Lower lobe of right lung (tissue), 2 donors: ENCODE data around the gene GAGE12G. TPM values are rescaled to one million over a fixed set of nuclear protein-coding genes. Genes with fewer than 3 reads are reported as not detected.

Experiments
- ATAC-seq, 2 donors: fragments of 200-7000 bp; cut with Tn5 transposase; one replicate each; pipeline ENCODE4 v1.9.1; 2020 to 2022; ENCODE audit warnings: mild to moderate bottlenecking in 2 of 2, moderate library complexity in 2 of 2
- DNase-seq: peaks from one replicate; pipeline ENCODE4 v3.0.0-alpha.2; 2020
- H3K27ac ChIP-seq: fragments of 200-600 bp; one replicate; pipeline ENCODE4 v1.8.0; 2022
- H3K27me3 ChIP-seq: fragments of 200-600 bp; one replicate; pipeline ENCODE4 v1.8.0; 2022; ENCODE audit warnings: low read depth
- H3K36me3 ChIP-seq: fragments of 200-600 bp; one replicate; pipeline ENCODE4 v1.8.0; 2022; ENCODE audit warnings: mild to moderate bottlenecking
- H3K4me1 ChIP-seq: fragments of 200-600 bp; one replicate; pipeline ENCODE4 v1.8.0; 2022
- H3K4me3 ChIP-seq: fragments of 200-600 bp; one replicate; pipeline ENCODE4 v1.8.0; 2022; ENCODE audit warnings: mild to moderate bottlenecking
- H3K9me3 ChIP-seq: fragments of 200-600 bp; one replicate; pipeline ENCODE4 v1.8.0; 2022
- intact Hi-C: fragments of 100-400 bp; cut with DNase I; formaldehyde crosslinking; loops from one replicate; pipeline ENCODE4 v1.11.0; 2022
- total RNA-seq: library from RNA; stranded (reverse); fragmentation: NEBNext Ultra II Directional; extraction: Animal tissue kit (Norgen Biotek cat#: 25700); gene quantifications from one replicate; pipeline ENCODE4 v1.2.1, GENCODE V29; 2021
- TF ChIP-seq, protein P1 (sequence below): fragments of 200-600 bp; IDR thresholded peaks from one replicate; pipeline ENCODE4 v1.8.0; 2022; ENCODE audit warnings: antibody characterized with exemption, mild to moderate bottlenecking
- donor health status: DM: no; HTN: yes; CAD: no; lungs with severe emphysema.

Gene GAGE12G
- total RNA-seq, 1 donor from 2014 or later, result not detected

GRCh38 chrX:49610718-49611310 is 40.6 kb downstream of the GAGE12G start:
- Histone ChIP-seq H3K4me1 (no peaks in the 10 kb centered on the region), H3K9me3 (no peaks in the 10 kb centered on the region), H3K36me3 (no peaks in the 10 kb centered on the region), H3K4me3 (no peak overlapping the region), H3K27me3 (no peaks in the 10 kb centered on the region), H3K27ac (no peak overlapping the region)
- TF ChIP-seq, protein P1, sequence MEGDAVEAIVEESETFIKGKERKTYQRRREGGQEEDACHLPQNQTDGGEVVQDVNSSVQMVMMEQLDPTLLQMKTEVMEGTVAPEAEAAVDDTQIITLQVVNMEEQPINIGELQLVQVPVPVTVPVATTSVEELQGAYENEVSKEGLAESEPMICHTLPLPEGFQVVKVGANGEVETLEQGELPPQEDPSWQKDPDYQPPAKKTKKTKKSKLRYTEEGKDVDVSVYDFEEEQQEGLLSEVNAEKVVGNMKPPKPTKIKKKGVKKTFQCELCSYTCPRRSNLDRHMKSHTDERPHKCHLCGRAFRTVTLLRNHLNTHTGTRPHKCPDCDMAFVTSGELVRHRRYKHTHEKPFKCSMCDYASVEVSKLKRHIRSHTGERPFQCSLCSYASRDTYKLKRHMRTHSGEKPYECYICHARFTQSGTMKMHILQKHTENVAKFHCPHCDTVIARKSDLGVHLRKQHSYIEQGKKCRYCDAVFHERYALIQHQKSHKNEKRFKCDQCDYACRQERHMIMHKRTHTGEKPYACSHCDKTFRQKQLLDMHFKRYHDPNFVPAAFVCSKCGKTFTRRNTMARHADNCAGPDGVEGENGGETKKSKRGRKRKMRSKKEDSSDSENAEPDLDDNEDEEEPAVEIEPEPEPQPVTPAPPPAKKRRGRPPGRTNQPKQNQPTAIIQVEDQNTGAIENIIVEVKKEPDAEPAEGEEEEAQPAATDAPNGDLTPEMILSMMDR, result no peak
- intact Hi-C loops, result no loop called here
- ATAC-seq (no peak), DNase-seq (no peak)

DNA sequence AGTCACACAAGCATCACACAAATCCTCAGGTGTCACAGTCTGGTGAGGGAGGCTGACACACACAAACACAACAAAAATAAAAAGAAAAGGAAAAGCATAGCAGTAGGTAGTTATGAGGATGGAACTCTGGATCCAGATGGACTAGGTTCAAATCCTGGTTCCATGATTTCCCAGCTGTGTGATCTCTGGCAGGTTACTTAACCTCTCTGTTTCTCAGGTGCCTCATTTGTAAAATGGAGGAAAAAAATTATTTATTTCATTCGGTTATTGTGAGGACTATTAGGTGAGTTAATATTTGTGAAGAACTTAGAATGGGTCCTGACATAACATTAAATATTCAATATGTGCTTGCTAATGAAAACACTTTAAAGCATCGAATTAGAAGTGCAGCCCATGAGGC is 48.4 kb downstream of the GAGE12G start:
- no peak for DNase-seq
- TF ChIP-seq, protein P1, result no peak
- intact Hi-C loops, result no loop called here
- H3K27me3 ChIP-seq, result no peaks in the 10 kb centered on the region
- no peaks in the 10 kb centered on the region for H3K9me3 ChIP-seq
- H3K4me3 ChIP-seq, result no peak overlapping the region
- ATAC-seq, result no peak
- H3K27ac ChIP-seq, result no peak overlapping the region
- no peaks in the 10 kb centered on the region for H3K4me1 ChIP-seq
- no peaks in the 10 kb centered on the region for H3K36me3 ChIP-seq

Other genes with a start within 250 kb of the GAGE12G start
- not detected for gene GAGE12J, start 248.4 kb upstream of the GAGE12G start, total RNA-seq
- not detected for gene GAGE13, start 238.8 kb upstream of the GAGE12G start, total RNA-seq
- not detected for gene GAGE12C, start 38.2 kb upstream of the GAGE12G start, total RNA-seq
- gene GAGE12D, start 28.7 kb upstream of the GAGE12G start, total RNA-seq, result not detected
- gene GAGE12E, start 19.1 kb upstream of the GAGE12G start, total RNA-seq, result not detected
- not detected for gene GAGE12F, start 9.6 kb upstream of the GAGE12G start, total RNA-seq
- gene GAGE12H, start 9.5 kb downstream of the GAGE12G start, total RNA-seq, result not detected
- not detected for gene GAGE2A, start 19.1 kb downstream of the GAGE12G start, total RNA-seq
- not detected for gene GAGE1, start 28.6 kb downstream of the GAGE12G start, total RNA-seq
- gene PAGE1, start 125.6 kb downstream of the GAGE12G start, total RNA-seq, result not detected